ENCODE data around the gene FRAT1. TPM values are rescaled to one million over a fixed set of nuclear protein-coding genes. Genes with fewer than 3 reads are reported as not detected.
"Not testable (repeated sequence)": the region's sequence is repeated elsewhere in the genome, so short reads cannot be mapped to it uniquely, and the experiment has no call there.

The FRAT1 gene
- total RNA-seq, 1 donor from 2014 or later, result 4.2 TPM

DNA sequence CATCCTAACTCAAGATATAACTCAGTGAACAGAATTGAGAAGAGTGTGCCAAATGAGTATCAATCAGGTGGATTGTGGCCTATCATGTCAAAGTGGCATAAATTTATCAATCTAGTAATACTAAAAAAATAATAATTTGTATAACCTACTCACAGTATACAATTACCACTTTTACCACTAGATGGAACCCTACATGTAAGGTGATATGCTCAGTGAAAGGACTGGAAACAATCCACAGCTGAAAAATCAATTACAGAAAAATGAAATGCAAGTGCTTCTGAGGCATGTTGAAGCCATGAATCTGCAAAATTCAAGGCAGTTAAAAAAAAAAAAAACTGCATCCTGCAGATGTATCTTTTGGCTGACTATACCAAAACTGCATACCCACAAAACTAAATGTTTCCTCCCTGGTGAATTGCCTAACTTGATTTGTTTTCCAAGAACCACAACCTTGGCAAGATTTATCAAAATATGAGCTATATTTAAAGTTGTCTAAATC, 40.5 kb upstream of the FRAT1 start:
- H3K4me1 ChIP-seq, result peaks cover 26% of the 10 kb centered on the region
- H3K9me3 ChIP-seq (replicated peaks), result no peaks in the 10 kb centered on the region
- H3K27ac ChIP-seq (replicated peaks), result peak overlapping the region; percentile 52
- TF ChIP-seq, protein P1, sequence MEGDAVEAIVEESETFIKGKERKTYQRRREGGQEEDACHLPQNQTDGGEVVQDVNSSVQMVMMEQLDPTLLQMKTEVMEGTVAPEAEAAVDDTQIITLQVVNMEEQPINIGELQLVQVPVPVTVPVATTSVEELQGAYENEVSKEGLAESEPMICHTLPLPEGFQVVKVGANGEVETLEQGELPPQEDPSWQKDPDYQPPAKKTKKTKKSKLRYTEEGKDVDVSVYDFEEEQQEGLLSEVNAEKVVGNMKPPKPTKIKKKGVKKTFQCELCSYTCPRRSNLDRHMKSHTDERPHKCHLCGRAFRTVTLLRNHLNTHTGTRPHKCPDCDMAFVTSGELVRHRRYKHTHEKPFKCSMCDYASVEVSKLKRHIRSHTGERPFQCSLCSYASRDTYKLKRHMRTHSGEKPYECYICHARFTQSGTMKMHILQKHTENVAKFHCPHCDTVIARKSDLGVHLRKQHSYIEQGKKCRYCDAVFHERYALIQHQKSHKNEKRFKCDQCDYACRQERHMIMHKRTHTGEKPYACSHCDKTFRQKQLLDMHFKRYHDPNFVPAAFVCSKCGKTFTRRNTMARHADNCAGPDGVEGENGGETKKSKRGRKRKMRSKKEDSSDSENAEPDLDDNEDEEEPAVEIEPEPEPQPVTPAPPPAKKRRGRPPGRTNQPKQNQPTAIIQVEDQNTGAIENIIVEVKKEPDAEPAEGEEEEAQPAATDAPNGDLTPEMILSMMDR (IDR thresholded peaks at IDR 0.05; ENCODE audit: borderline replicate concordance), result peak; percentile 79
- no peak for DNase-seq
- no peaks in the 10 kb centered on the region for H3K27me3 ChIP-seq (ENCODE audit: low read depth)
- intact Hi-C loops (cut with micrococcal nuclease), result loop anchor here (5.0 kb wide), 1 partner anchor 54 kb away; the partner anchor contains the start of gene FRAT2
- H3K36me3 ChIP-seq, result no peaks in the 10 kb centered on the region
- no peak overlapping the region for H3K4me3 ChIP-seq

DNA sequence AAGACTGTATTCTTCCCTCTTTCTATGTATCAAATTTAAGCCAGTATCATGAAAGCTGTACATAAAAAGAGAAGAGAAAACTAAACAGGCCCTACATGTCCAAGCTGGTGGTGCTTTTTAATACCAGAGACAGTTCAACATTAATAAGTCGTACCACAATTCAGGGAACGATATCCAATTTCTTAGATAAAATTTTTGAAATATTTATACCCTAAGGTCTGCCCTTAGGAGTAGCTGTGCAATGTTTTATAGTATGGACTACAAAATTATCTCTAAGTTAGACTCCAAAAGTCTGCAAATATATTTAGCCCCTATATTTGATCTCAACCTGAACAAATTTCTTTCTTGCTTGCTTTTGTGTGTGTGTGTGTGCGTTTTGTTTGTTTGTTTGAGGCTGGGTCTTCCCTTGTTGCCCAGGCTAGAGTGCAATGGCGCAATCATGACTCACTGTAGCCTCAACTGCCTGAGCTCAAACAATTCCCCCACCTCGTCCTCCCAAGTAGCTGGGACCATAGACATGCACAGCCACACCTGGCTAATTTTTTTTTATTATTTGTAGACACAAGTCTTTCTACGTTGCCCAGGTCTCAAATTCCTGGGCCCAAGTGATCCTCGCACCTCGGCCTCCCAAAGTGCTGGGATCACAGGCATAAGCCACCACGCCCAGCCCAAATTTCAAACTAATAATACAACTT, 39.8 kb upstream of the FRAT1 start:
- H3K36me3 ChIP-seq, result no peaks in the 10 kb centered on the region
- H3K4me1 ChIP-seq, result peaks cover 26% of the 10 kb centered on the region
- DNase-seq, result no peak
- intact Hi-C loops (cut with micrococcal nuclease), result loop anchor here (5.0 kb wide), 1 partner anchor 53 kb away; the partner anchor contains the start of gene FRAT2
- H3K9me3 ChIP-seq (replicated peaks), result no peaks in the 10 kb centered on the region
- peak overlapping the region; percentile 52 for H3K27ac ChIP-seq (replicated peaks)
- no peaks in the 10 kb centered on the region for H3K27me3 ChIP-seq (ENCODE audit: low read depth)
- H3K4me3 ChIP-seq, result no peak overlapping the region
- TF ChIP-seq, protein P1 (IDR thresholded peaks at IDR 0.05; ENCODE audit: borderline replicate concordance), result no peak

DNA sequence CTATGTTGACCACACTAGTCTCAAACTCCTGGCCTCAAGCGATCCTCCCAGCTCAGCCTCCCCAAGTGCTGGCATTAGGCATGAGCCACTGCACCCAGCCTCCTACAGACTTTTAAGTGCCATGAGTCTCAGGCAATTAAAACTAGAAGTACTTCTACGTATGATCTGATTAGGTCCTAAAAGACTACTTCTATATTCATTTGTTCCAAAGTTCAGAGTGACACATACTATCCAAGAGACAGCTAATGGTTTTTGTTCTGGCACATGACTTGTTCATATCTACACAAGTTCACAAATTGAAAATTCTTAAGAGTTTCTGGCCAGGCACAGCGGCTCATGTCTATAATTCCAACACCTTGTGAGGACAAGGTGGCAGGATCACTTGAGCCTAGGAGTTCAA, 38.3 kb upstream of the FRAT1 start:
- DNase-seq, result no peak
- no peaks in the 10 kb centered on the region for H3K27me3 ChIP-seq (ENCODE audit: low read depth)
- TF ChIP-seq, protein P1 (IDR thresholded peaks at IDR 0.05; ENCODE audit: borderline replicate concordance), result no peak
- no peak overlapping the region for H3K4me3 ChIP-seq
- peaks cover 23% of the 10 kb centered on the region for H3K4me1 ChIP-seq
- no peaks in the 10 kb centered on the region for H3K9me3 ChIP-seq (replicated peaks)
- no peaks in the 10 kb centered on the region for H3K36me3 ChIP-seq
- H3K27ac ChIP-seq (replicated peaks), result no peak overlapping the region
- intact Hi-C loops (cut with micrococcal nuclease), result no loop called here

DNA sequence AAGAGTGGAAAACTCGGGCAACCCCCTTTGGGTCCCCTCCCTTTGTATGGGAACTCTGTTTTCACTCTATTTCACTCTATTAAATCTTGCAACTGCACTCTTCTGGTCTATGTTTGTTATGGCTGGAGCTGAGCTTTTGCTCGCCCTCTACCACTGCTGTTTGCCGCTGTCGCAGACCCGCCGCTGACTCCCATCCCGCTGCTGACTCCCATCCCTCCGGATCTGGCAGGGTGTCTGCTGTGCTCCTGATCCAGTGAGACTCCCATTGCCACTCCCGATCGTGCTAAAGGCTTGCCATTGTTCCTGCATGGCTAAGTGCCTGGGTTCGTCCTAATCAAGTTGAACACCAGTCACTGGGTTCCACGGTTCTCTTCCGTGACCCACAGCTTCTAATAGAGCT, 29.0 kb upstream of the FRAT1 start:
- DNase-seq; H3K9me3 ChIP-seq (replicated peaks); intact Hi-C loops (cut with micrococcal nuclease); H3K27me3 ChIP-seq (ENCODE audit: low read depth); H3K27ac ChIP-seq (replicated peaks); H3K4me3 ChIP-seq: not testable (repeated sequence)
- peaks cover 16% of the 10 kb centered on the region for H3K4me1 ChIP-seq
- peaks cover 15% of the 10 kb centered on the region for H3K36me3 ChIP-seq

DNA sequence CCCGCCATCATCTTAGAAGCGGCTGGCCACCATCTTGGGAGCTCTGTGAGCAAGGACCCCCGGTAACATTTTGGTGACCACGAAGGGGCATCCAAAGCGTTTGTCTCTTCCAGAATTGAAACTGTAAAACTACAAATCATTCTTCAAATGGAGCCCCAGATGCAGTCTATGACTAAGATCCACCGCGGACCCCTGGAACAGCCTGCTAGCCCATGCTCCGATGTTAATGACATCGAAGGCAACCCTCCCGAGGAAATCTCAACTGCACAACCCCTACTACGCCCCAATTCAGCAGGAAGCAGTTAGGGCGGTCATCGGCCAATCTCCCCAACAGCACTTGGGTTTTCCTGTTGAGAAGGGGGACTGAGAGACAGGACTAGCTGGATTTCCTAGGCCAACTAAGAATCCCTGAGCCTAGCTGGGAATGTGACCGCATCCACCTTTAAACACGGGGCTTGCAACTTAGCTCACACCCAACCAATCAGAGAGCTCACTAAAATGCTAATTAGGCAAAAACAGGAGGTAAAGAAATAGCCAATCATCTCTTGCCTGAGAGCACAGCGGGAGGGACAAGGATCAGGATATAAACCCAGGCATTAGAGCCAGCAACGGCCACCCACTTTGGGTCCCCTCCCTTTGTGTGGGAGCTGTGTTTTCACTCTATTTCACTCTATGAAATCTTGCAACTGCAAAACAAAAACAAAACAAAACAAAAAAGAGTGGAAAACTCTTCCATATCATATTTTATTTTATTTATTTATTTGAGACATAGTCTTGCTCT, 28.3 kb upstream of the FRAT1 start:
- DNase-seq; intact Hi-C loops (cut with micrococcal nuclease); H3K27ac ChIP-seq (replicated peaks); H3K27me3 ChIP-seq (ENCODE audit: low read depth); H3K9me3 ChIP-seq (replicated peaks): not testable (repeated sequence)
- Histone ChIP-seq H3K4me1 (peaks cover 16% of the 10 kb centered on the region), H3K4me3 (peak overlapping the region; percentile 97), H3K36me3 (peaks cover 15% of the 10 kb centered on the region)

DNA sequence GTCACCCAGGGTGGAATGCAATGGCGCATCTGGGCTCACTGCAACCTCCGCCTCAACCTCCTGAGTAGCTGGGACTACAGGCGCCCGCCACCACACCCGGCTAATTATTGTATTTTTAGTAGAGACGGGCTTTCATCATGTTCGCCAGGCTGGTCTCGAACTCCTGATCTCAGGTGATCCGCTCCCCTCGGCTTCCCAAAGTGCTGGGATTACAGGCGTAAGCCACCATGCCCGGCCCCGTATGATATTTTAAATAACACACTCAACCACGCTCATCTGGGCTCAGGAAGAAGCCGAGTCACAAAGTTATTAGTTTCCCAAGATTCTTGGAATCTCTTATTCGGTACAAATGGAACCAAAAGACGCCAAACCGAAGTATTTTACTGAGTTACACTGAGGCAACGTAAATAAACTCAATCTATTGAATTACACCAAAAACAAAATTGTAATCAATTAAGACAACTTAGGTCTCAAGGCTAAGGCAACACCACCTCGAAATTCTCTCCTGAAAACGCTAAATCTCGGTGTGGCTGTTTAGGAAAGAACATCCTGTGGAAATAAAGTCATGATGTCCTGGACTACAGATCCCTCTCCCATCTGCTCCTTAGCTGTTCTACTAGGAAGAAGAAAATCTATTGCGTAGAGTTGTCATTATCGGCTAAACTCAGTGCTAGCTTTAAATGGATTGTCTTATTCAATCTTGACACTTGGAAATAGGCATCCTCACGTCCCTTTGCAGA, 27.5 kb upstream of the FRAT1 start:
- Histone ChIP-seq H3K36me3 (peaks cover 15% of the 10 kb centered on the region), H3K4me1 (peaks cover 16% of the 10 kb centered on the region), H3K9me3 (replicated peaks) (no peaks in the 10 kb centered on the region), H3K27me3 (ENCODE audit: low read depth) (no peaks in the 10 kb centered on the region), H3K27ac (replicated peaks) (peak overlapping the region; percentile 97), H3K4me3 (peak overlapping the region; percentile 97)
- DNase-seq, result no peak
- intact Hi-C loops (cut with micrococcal nuclease), result no loop called here
- TF ChIP-seq, protein P1 (IDR thresholded peaks at IDR 0.05; ENCODE audit: borderline replicate concordance), result no peak

Data from left ventricle myocardium inferior (tissue), 1 donor.